Effector memory CD4-positive, alpha-beta T cell (primary cell): ENCODE results near the gene FRZB.

ENCODE experiments used
- DNase-seq, 3 donors: peaks; one replicate each; pipeline ENCODE4 v3.0.0-alpha.2; 2020
- H3K27ac ChIP-seq: 2 replicates; pipeline ENCODE4 v1.7.0; 2013; ENCODE audit warnings: mild to moderate bottlenecking, low read length, moderate library complexity; ENCODE audit not compliant: insufficient read depth, poor library complexity, severe bottlenecking
- H3K27me3 ChIP-seq: replicated peaks from 2 replicates; pipeline ENCODE4 v1.7.0; 2013; ENCODE audit warnings: mild to moderate bottlenecking, low read length; ENCODE audit not compliant: insufficient read depth, control insufficient read depth, poor library complexity, severe bottlenecking
- H3K36me3 ChIP-seq: 2 replicates; pipeline ENCODE4 v1.7.0; 2013; ENCODE audit warnings: mild to moderate bottlenecking, low read length, moderate library complexity; ENCODE audit not compliant: control insufficient read depth, insufficient read depth
- H3K4me1 ChIP-seq: 2 replicates; pipeline ENCODE4 v1.7.0; 2013; ENCODE audit warnings: low read length, mild to moderate bottlenecking; ENCODE audit not compliant: control insufficient read depth, insufficient read depth, poor library complexity, severe bottlenecking
- H3K4me3 ChIP-seq: 2 replicates; pipeline ENCODE4 v1.7.0; 2013; ENCODE audit warnings: low read length, low read depth, mild to moderate bottlenecking; ENCODE audit not compliant: insufficient read depth, poor library complexity, severe bottlenecking
- H3K9me3 ChIP-seq: 2 replicates; pipeline ENCODE4 v1.7.0; 2013; ENCODE audit warnings: mild to moderate bottlenecking, low read length, moderate library complexity; ENCODE audit not compliant: control insufficient read depth

Gene FRZB

GRCh38 chr2:182867426-182868053 is 1.1 kb upstream of the FRZB start:
- Histone ChIP-seq H3K4me3 (no peak overlapping the region), H3K4me1 (peaks cover 9% of the 10 kb centered on the region), H3K27ac (no peak overlapping the region), H3K36me3 (no peaks in the 10 kb centered on the region), H3K9me3 (no peaks in the 10 kb centered on the region), H3K27me3 (peaks cover 4% of the 10 kb centered on the region)
- no peak for DNase-seq

GRCh38 chr2:182866095-182866460 is 359 bp downstream of the FRZB start:
- H3K4me3 ChIP-seq, result no peak overlapping the region
- no peak overlapping the region for H3K27ac ChIP-seq
- H3K9me3 ChIP-seq, result no peaks in the 10 kb centered on the region
- H3K36me3 ChIP-seq, result no peaks in the 10 kb centered on the region
- peaks cover 4% of the 10 kb centered on the region for H3K27me3 ChIP-seq
- H3K4me1 ChIP-seq, result peaks cover 9% of the 10 kb centered on the region
- no peak for DNase-seq

- H3K27me3 ChIP-seq, result peaks cover 4% of the 10 kb centered on the region
Observed at GRCh38 chr2:182864949-182865570, 1.4 kb downstream of the FRZB start.

GRCh38 chr2:182863642-182864041 is 2.8 kb downstream of the FRZB start:
- Histone ChIP-seq H3K4me1 (peaks cover 9% of the 10 kb centered on the region), H3K36me3 (no peaks in the 10 kb centered on the region), H3K27me3 (peaks cover 4% of the 10 kb centered on the region), H3K27ac (no peak overlapping the region), H3K9me3 (no peaks in the 10 kb centered on the region), H3K4me3 (no peak overlapping the region)
- no peak for DNase-seq

More at GRCh38 chr2:182864949-182865570, 1.4 kb downstream of the FRZB start:
- H3K4me1 ChIP-seq, result peaks cover 9% of the 10 kb centered on the region
- no peaks in the 10 kb centered on the region for H3K9me3 ChIP-seq
- no peaks in the 10 kb centered on the region for H3K36me3 ChIP-seq
- no peak overlapping the region for H3K27ac ChIP-seq
- DNase-seq, result no peak
- H3K4me3 ChIP-seq, result no peak overlapping the region

GRCh38 chr2:182862091-182862490 is 4.3 kb downstream of the FRZB start:
- no peaks in the 10 kb centered on the region for H3K36me3 ChIP-seq
- no peaks in the 10 kb centered on the region for H3K9me3 ChIP-seq
- H3K4me3 ChIP-seq, result no peak overlapping the region
- peaks cover 8% of the 10 kb centered on the region for H3K4me1 ChIP-seq
- no peak overlapping the region for H3K27ac ChIP-seq
- no peaks in the 10 kb centered on the region for H3K27me3 ChIP-seq
- DNase-seq, result no peak

GRCh38 chr2:182860858-182861257 is 5.6 kb downstream of the FRZB start:
- Histone ChIP-seq H3K4me3 (no peak overlapping the region), H3K27me3 (no peaks in the 10 kb centered on the region), H3K36me3 (no peaks in the 10 kb centered on the region), H3K9me3 (no peaks in the 10 kb centered on the region), H3K4me1 (no peaks in the 10 kb centered on the region), H3K27ac (no peak overlapping the region)
- no peak for DNase-seq

- Histone ChIP-seq H3K4me3 (no peak overlapping the region), H3K27ac (no peak overlapping the region), H3K9me3 (no peaks in the 10 kb centered on the region), H3K36me3 (no peaks in the 10 kb centered on the region), H3K4me1 (no peaks in the 10 kb centered on the region), H3K27me3 (no peaks in the 10 kb centered on the region)
- no peak for DNase-seq
Observed at GRCh38 chr2:182858671-182859070, 7.8 kb downstream of the FRZB start.

GRCh38 chr2:182855376-182855775 is 11.1 kb downstream of the FRZB start:
- Histone ChIP-seq H3K4me1 (no peaks in the 10 kb centered on the region), H3K9me3 (no peaks in the 10 kb centered on the region), H3K27me3 (no peaks in the 10 kb centered on the region), H3K27ac (no peak overlapping the region), H3K36me3 (no peaks in the 10 kb centered on the region), H3K4me3 (no peak overlapping the region)
- no peak for DNase-seq

GRCh38 chr2:182854375-182855105 is 11.9 kb downstream of the FRZB start:
- Histone ChIP-seq H3K36me3 (no peaks in the 10 kb centered on the region), H3K9me3 (no peaks in the 10 kb centered on the region), H3K4me3 (no peak overlapping the region)

GRCh38 chr2:182852801-182853200 is 13.6 kb downstream of the FRZB start:
- H3K27me3 ChIP-seq, result no peaks in the 10 kb centered on the region
- DNase-seq, result no peak
- no peaks in the 10 kb centered on the region for H3K9me3 ChIP-seq
- no peak overlapping the region for H3K4me3 ChIP-seq
- no peaks in the 10 kb centered on the region for H3K4me1 ChIP-seq
- H3K36me3 ChIP-seq, result no peaks in the 10 kb centered on the region
- H3K27ac ChIP-seq, result no peak overlapping the region

More at GRCh38 chr2:182854375-182855105, 11.9 kb downstream of the FRZB start:
- Histone ChIP-seq H3K4me1 (no peaks in the 10 kb centered on the region), H3K27me3 (no peaks in the 10 kb centered on the region), H3K27ac (no peak overlapping the region)
- DNase-seq, result no peak
